Parathyroid adenoma (tissue), 2 donors: ENCODE results near the gene KLF7.

ENCODE experiments used
- H2AFZ ChIP-seq: fragments of 300-600 bp; sonication (generic); one replicate; pipeline ENCODE4 v1.7.0; 2017; ENCODE audit warnings: antibody characterized with exemption, mild to moderate bottlenecking
- H3K27ac ChIP-seq: fragments of 300-600 bp; sonication (generic); one replicate; pipeline ENCODE4 v1.7.0; 2017
- H3K27me3 ChIP-seq: fragments of 300-600 bp; sonication (generic); one replicate; pipeline ENCODE4 v1.7.0; 2017; ENCODE audit warnings: low read length; ENCODE audit not compliant: control insufficient read depth, insufficient read depth
- H3K36me3 ChIP-seq: fragments of 300-600 bp; sonication (generic); one replicate; pipeline ENCODE4 v1.7.0; 2017; ENCODE audit warnings: low read length; ENCODE audit not compliant: control insufficient read depth, insufficient read depth
- H3K4me1 ChIP-seq: fragments of 300-600 bp; sonication (generic); one replicate; pipeline ENCODE4 v1.7.0; 2017; ENCODE audit warnings: control low read depth
- H3K4me2 ChIP-seq: fragments of 300-600 bp; sonication (generic); one replicate; pipeline ENCODE4 v1.7.0; 2017; ENCODE audit warnings: low read length
- H3K4me3 ChIP-seq: fragments of 300-600 bp; sonication (generic); one replicate; pipeline ENCODE4 v1.7.0; 2017; ENCODE audit warnings: low read depth, low read length
- H3K79me2 ChIP-seq: fragments of 300-600 bp; sonication (generic); one replicate; pipeline ENCODE4 v1.7.0; 2017; ENCODE audit warnings: control low read depth
- H3K9ac ChIP-seq: fragments of 300-600 bp; sonication (generic); one replicate; pipeline ENCODE4 v1.7.0; 2017; ENCODE audit warnings: mild to moderate bottlenecking
- H3K9me3 ChIP-seq: fragments of 300-600 bp; sonication (generic); one replicate; pipeline ENCODE4 v1.7.0; 2017; ENCODE audit warnings: low read length; ENCODE audit not compliant: control insufficient read depth
- CTCF ChIP-seq: fragments of 300-600 bp; sonication (generic); IDR thresholded peaks from one replicate; pipeline ENCODE4 v1.7.0; 2017; ENCODE audit warnings: antibody characterized with exemption, mild to moderate bottlenecking
- donor health status: primary hyperparathyroidism.

The KLF7 gene

GRCh38 chr2:207173641-207174040 is 7.9 kb upstream of the KLF7 start:
- Histone ChIP-seq H3K4me1 (no peaks in the 10 kb centered on the region), H2AFZ (no peak overlapping the region), H3K36me3 (no peaks in the 10 kb centered on the region), H3K27me3 (no peaks in the 10 kb centered on the region), H3K9me3 (no peaks in the 10 kb centered on the region), H3K79me2 (no peaks in the 10 kb centered on the region), H3K9ac (no peak overlapping the region), H3K4me3 (no peak overlapping the region), H3K4me2 (no peak overlapping the region), H3K27ac (no peak overlapping the region)
- TF ChIP-seq CTCF = no peak

- no peaks in the 10 kb centered on the region for H3K27me3 ChIP-seq
- no peaks in the 10 kb centered on the region for H3K36me3 ChIP-seq
- peaks cover 8% of the 10 kb centered on the region for H3K79me2 ChIP-seq
- H3K9me3 ChIP-seq = no peaks in the 10 kb centered on the region
- H2AFZ ChIP-seq = peak overlapping the region; percentile 71
- peaks cover 6% of the 10 kb centered on the region for H3K4me1 ChIP-seq
- TF ChIP-seq CTCF = no peak
- peak overlapping the region; percentile 95 for H3K4me2 ChIP-seq
- H3K9ac ChIP-seq = no peak overlapping the region
- peak overlapping the region; percentile 82 for H3K4me3 ChIP-seq
- H3K27ac ChIP-seq = peak overlapping the region; percentile 99
Measured at GRCh38 chr2:207167099-207167923, 1.6 kb upstream of the KLF7 start.

GRCh38 chr2:207166349-207167098 is 776 bp upstream of the KLF7 start:
- Histone ChIP-seq H3K4me1 (peaks cover 6% of the 10 kb centered on the region), H3K79me2 (peaks cover 12% of the 10 kb centered on the region), H3K27me3 (no peaks in the 10 kb centered on the region), H3K27ac (peak overlapping the region; percentile 99), H3K4me3 (peak overlapping the region; percentile 82), H3K9ac (peak overlapping the region; percentile 98), H2AFZ (peak overlapping the region; percentile 71), H3K4me2 (peak overlapping the region; percentile 95), H3K36me3 (no peaks in the 10 kb centered on the region), H3K9me3 (no peaks in the 10 kb centered on the region)
- peak; percentile 38 for TF ChIP-seq CTCF

- H3K27ac ChIP-seq = peak overlapping the region; percentile 99
- no peak for TF ChIP-seq CTCF
- H3K4me1 ChIP-seq = peaks cover 6% of the 10 kb centered on the region
- no peaks in the 10 kb centered on the region for H3K27me3 ChIP-seq
- peaks cover 15% of the 10 kb centered on the region for H3K79me2 ChIP-seq
- H3K36me3 ChIP-seq = no peaks in the 10 kb centered on the region
- H3K9me3 ChIP-seq = no peaks in the 10 kb centered on the region
- H3K4me2 ChIP-seq = peak overlapping the region; percentile 95
- H3K9ac ChIP-seq = peak overlapping the region; percentile 98
- H2AFZ ChIP-seq = peak overlapping the region; percentile 64
- H3K4me3 ChIP-seq = peak overlapping the region; percentile 82
Measured at GRCh38 chr2:207166039-207166348, 246 bp upstream of the KLF7 start.
